ENCODE measurements around the gene PER2. TPM values are rescaled to one million over a fixed set of nuclear protein-coding genes. Genes with fewer than 3 reads are reported as not detected.

PER2 gene
- total and polyA plus RNA-seq, 8 donors = 4.4 to 188 (median 23.2) TPM

- Histone ChIP-seq H3K4me1 (peaks cover 0 to 8% (median 0%) of the 10 kb centered on the region in 4 donors), H3K4me3 (no peak overlapping the region), H3K36me3 (peaks cover 80 to 100% (median 98%) of the 10 kb centered on the region in 4 donors), H3K27me3 (no peaks in the 10 kb centered on the region), H3K9me3 (no peaks in the 10 kb centered on the region), H3K27ac (no peak overlapping the region)
- intact Hi-C loops (cut with DNase I; ENCODE audit: low total_unique reads) = no loop called here
- no peak for DNase-seq
- WGBS, 5 donors = 90 to 97% (median 94%) methylated on average over 8 of the region's 8 CpGs
- TF ChIP-seq EP300 (IDR thresholded peaks at IDR 0.05) = no peak
- no peak for TF ChIP-seq POLR2AphosphoS5 (IDR thresholded peaks at IDR 0.05)
- no peak for TF ChIP-seq POLR2A (IDR thresholded peaks at IDR 0.05)
Observed at GRCh38 chr2:238255636-238256035, 32.8 kb downstream of the PER2 start.

DNA sequence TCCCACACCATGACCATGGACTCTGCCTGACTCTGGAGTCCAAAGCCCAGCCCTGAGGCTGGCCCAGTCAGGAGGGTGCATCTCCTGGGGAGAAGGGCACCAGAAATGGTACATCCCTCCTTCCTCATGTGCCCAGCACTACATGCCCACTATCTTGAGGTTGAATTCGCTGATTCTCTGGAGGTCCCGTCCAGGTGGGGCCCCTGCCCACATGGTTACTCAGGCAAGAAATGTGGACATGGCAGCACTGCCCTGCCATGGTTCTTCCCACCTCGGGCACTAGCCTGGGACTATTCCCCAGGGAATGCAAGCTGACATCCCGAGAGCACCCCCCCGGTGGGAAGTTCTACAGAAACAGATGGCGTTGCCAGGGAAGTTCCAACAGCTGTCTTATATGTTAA, 33.3 kb downstream of the PER2 start:
- DNase-seq = no peak
- intact Hi-C loops (cut with DNase I; ENCODE audit: low total_unique reads) = no loop called here
- H3K4me1 ChIP-seq = peaks cover 0 to 8% (median 0%) of the 10 kb centered on the region in 4 donors
- WGBS, 5 donors = 88 to 98% (median 94%) methylated on average over 4 to 6 of the region's 6 CpGs
- no peaks in the 10 kb centered on the region for H3K9me3 ChIP-seq
- H3K27ac ChIP-seq = no peak overlapping the region
- H3K36me3 ChIP-seq = peaks cover 83 to 100% (median 98%) of the 10 kb centered on the region in 4 donors
- H3K4me3 ChIP-seq = no peak overlapping the region
- TF ChIP-seq, protein P1, sequence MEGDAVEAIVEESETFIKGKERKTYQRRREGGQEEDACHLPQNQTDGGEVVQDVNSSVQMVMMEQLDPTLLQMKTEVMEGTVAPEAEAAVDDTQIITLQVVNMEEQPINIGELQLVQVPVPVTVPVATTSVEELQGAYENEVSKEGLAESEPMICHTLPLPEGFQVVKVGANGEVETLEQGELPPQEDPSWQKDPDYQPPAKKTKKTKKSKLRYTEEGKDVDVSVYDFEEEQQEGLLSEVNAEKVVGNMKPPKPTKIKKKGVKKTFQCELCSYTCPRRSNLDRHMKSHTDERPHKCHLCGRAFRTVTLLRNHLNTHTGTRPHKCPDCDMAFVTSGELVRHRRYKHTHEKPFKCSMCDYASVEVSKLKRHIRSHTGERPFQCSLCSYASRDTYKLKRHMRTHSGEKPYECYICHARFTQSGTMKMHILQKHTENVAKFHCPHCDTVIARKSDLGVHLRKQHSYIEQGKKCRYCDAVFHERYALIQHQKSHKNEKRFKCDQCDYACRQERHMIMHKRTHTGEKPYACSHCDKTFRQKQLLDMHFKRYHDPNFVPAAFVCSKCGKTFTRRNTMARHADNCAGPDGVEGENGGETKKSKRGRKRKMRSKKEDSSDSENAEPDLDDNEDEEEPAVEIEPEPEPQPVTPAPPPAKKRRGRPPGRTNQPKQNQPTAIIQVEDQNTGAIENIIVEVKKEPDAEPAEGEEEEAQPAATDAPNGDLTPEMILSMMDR (IDR thresholded peaks at IDR 0.05) = no peak
- TF ChIP-seq POLR2AphosphoS5 (IDR thresholded peaks at IDR 0.05) = no peak
- TF ChIP-seq POLR2A (IDR thresholded peaks at IDR 0.05) = no peak
- TF ChIP-seq EP300 (IDR thresholded peaks at IDR 0.05) = no peak
- H3K27me3 ChIP-seq = no peaks in the 10 kb centered on the region

GRCh38 chr2:238254095-238254723, 34.2 kb downstream of the PER2 start:
- WGBS, 5 donors = 82 to 88% (median 84%) methylated on average over 4 of the region's 4 CpGs
- Histone ChIP-seq H3K4me3 (no peak overlapping the region), H3K4me1 (peaks cover 0 to 8% (median 0%) of the 10 kb centered on the region in 4 donors), H3K27me3 (no peaks in the 10 kb centered on the region), H3K27ac (no peak overlapping the region), H3K36me3 (peaks cover 83 to 100% (median 100%) of the 10 kb centered on the region in 4 donors), H3K9me3 (no peaks in the 10 kb centered on the region)
- no peak for TF ChIP-seq POLR2AphosphoS5 (IDR thresholded peaks at IDR 0.05)
- TF ChIP-seq, protein P1 (IDR thresholded peaks at IDR 0.05) = no peak
- TF ChIP-seq EP300 (IDR thresholded peaks at IDR 0.05) = no peak
- intact Hi-C loops (cut with DNase I; ENCODE audit: low total_unique reads) = no loop called here
- DNase-seq = no peak

DNA sequence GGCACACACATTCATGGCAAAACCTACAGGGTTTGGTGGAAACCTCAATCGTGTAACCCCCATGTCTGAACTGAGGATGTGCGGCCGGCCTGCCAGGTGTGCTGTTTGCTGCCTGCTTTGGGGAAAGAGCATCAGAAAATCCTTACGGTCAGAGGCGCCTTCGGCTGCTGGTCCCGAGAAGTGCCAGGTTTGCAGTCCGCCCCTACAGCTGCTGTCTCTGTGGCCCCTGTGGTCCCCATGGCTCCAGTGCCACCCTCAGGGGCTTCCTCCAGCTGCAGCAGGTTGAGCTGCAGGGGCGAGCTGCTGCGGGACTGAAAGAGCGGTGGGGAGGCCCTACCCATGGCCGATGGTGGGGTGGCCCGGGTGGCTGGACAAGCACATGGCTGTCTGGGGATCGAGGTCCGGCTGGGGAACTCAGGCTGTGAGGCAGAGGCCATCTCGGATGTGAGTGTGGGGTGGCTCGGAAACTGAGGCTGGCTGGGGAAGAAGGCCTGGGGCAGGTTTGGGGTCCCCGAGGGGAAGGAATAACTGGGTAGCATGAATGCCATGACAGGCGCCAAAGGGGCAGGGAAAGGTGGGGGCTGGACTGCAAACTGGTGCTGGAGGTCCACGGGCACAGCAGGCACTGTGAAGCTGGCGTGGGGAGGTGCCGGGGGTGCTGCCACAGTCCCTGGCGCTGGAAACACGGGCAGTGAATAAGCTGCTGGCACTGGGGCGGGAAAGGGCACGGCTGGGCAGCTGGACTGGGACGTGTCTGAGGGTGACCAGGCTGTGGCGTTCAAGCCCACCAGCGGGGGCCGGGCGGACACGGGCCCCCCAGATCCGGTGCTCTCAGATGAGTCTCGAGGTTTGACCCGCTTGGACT, 35.4 kb downstream of the PER2 start:
- intact Hi-C loops (cut with DNase I; ENCODE audit: low total_unique reads) = no loop called here
- peaks cover 71 to 100% (median 98%) of the 10 kb centered on the region in 4 donors for H3K36me3 ChIP-seq

More for the DNA sequence above, 35.4 kb downstream of the PER2 start:
- H3K27ac ChIP-seq = no peak overlapping the region
- no peak for DNase-seq
- no peak for TF ChIP-seq POLR2A (IDR thresholded peaks at IDR 0.05)
- TF ChIP-seq, protein P1 (IDR thresholded peaks at IDR 0.05) = no peak
- TF ChIP-seq EP300 (IDR thresholded peaks at IDR 0.05) = no peak
- TF ChIP-seq POLR2AphosphoS5 (IDR thresholded peaks at IDR 0.05) = no peak
- WGBS, 5 donors = 93 to 96% (median 95%) methylated on average over 35 of the region's 35 CpGs
- no peaks in the 10 kb centered on the region for H3K9me3 ChIP-seq
- H3K4me3 ChIP-seq = no peak overlapping the region
- H3K27me3 ChIP-seq = no peaks in the 10 kb centered on the region
- peaks cover 0 to 10% (median 0%) of the 10 kb centered on the region in 4 donors for H3K4me1 ChIP-seq
